DMS79 treated with DMSO at 0.1 percent for 48 hours (cell line): ENCODE data around the gene CALCA.
"Not testable (repeated sequence)": the region's sequence is repeated elsewhere in the genome, so short reads cannot be mapped to it uniquely, and the experiment has no call there.

Experiments
- DNase-seq: peaks from one replicate; lab custom pipeline; 2025; lab: John Stamatoyannopoulos, UW

CALCA gene

GRCh38 chr11:14971865-14972580 is at the start of gene CALCA:
Gene CALCA, minus strand, starts transcription at chr11:14972351. Its CDS starts 1,159 bp downstream, at chr11:14971192.
- DNase-seq, result peak; percentile 20

- no peak for DNase-seq
Observed at GRCh38 chr11:15016200-15016599, 44.0 kb upstream of the CALCA start.

- DNase-seq, result no peak
Observed at GRCh38 chr11:15011776-15012345, 39.7 kb upstream of the CALCA start.

- no peak for DNase-seq
Observed at GRCh38 chr11:15010865-15011264, 38.7 kb upstream of the CALCA start.

GRCh38 chr11:15006139-15006759 is 34.1 kb upstream of the CALCA start:
- peak; percentile 13 for DNase-seq

GRCh38 chr11:14988133-14988532 is 16.0 kb upstream of the CALCA start:
- not testable (repeated sequence) for DNase-seq

GRCh38 chr11:14981507-14981906 is 9.4 kb upstream of the CALCA start:
- DNase-seq, result peak; percentile 49

- DNase-seq, result no peak
Observed at GRCh38 chr11:14980854-14981253, 8.7 kb upstream of the CALCA start.

- DNase-seq, result no peak
Observed at GRCh38 chr11:14977101-14977880, 5.1 kb upstream of the CALCA start.

- no peak for DNase-seq
Observed at GRCh38 chr11:14975252-14975587, 3.1 kb upstream of the CALCA start.

- DNase-seq, result no peak
Observed at GRCh38 chr11:14974515-14975251, 2.5 kb upstream of the CALCA start.

- peak; percentile 41 for DNase-seq
Observed at GRCh38 chr11:14973621-14974514, 1.7 kb upstream of the CALCA start.

- DNase-seq, result peak; percentile 41
Observed at GRCh38 chr11:14972581-14973495, 687 bp upstream of the CALCA start.

GRCh38 chr11:14969901-14970323 is 2.2 kb downstream of the CALCA start:
- DNase-seq, result no peak

GRCh38 chr11:14967581-14968243 is 4.4 kb downstream of the CALCA start:
- DNase-seq, result peak; percentile 82

GRCh38 chr11:14956111-14956510 is 16.0 kb downstream of the CALCA start:
- DNase-seq, result peak; percentile 94

- DNase-seq, result no peak
Observed at GRCh38 chr11:14954581-14954980, 17.6 kb downstream of the CALCA start.

GRCh38 chr11:14953904-14954303 is 18.2 kb downstream of the CALCA start:
- no peak for DNase-seq

- no peak for DNase-seq
Observed at GRCh38 chr11:14949437-14950147, 22.6 kb downstream of the CALCA start.
